HG03135 (cell line): ENCODE results near the gene AUTS2.

Experiments
- ATAC-seq: cut with Tn5 transposase; IDR thresholded peaks from one replicate; pipeline ENCODE4 v1.9.1; 2021; ENCODE audit warnings: mild to moderate bottlenecking, moderate library complexity; ENCODE audit not compliant: unreplicated experiment

AUTS2 gene

GRCh38 chr7:69598081-69598486 is at the start of gene AUTS2:
Gene AUTS2 (plus strand): TSS chr7:69598475. CDS start chr7:69599654, 1,179 bp downstream.
- ATAC-seq: peak; percentile 50

GRCh38 chr7:69550991-69551390 is 47.3 kb upstream of the AUTS2 start:
- ATAC-seq: no peak

GRCh38 chr7:69553190-69553589 is 45.1 kb upstream of the AUTS2 start:
- ATAC-seq: no peak

GRCh38 chr7:69561266-69561960 is 36.9 kb upstream of the AUTS2 start:
- ATAC-seq: no peak

- ATAC-seq: peak; percentile 59
Observed at GRCh38 chr7:69564454-69565417, 33.5 kb upstream of the AUTS2 start.

- ATAC-seq: no peak
Observed at GRCh38 chr7:69567800-69568199, 30.5 kb upstream of the AUTS2 start.

- ATAC-seq: no peak
Observed at GRCh38 chr7:69568266-69568665, 30.0 kb upstream of the AUTS2 start.

GRCh38 chr7:69575651-69576050 is 22.6 kb upstream of the AUTS2 start:
- ATAC-seq: no peak

- ATAC-seq: no peak
Observed at GRCh38 chr7:69577221-69577620, 21.1 kb upstream of the AUTS2 start.

GRCh38 chr7:69585169-69585568 is 13.1 kb upstream of the AUTS2 start:
- ATAC-seq: no peak

GRCh38 chr7:69586321-69586720 is 12.0 kb upstream of the AUTS2 start:
- no peak for ATAC-seq

GRCh38 chr7:69588773-69589172 is 9.5 kb upstream of the AUTS2 start:
- ATAC-seq: no peak

GRCh38 chr7:69591805-69592204 is 6.5 kb upstream of the AUTS2 start:
- no peak for ATAC-seq

GRCh38 chr7:69593511-69593910 is 4.8 kb upstream of the AUTS2 start:
- ATAC-seq: no peak

- ATAC-seq: no peak
Observed at GRCh38 chr7:69595415-69595814, 2.9 kb upstream of the AUTS2 start.

GRCh38 chr7:69596056-69596455 is 2.2 kb upstream of the AUTS2 start:
- ATAC-seq: no peak

GRCh38 chr7:69596723-69597277 is 1.5 kb upstream of the AUTS2 start:
- no peak for ATAC-seq

- ATAC-seq: peak; percentile 23
Observed at GRCh38 chr7:69597278-69598076, 798 bp upstream of the AUTS2 start.

GRCh38 chr7:69598487-69599285 is 411 bp downstream of the AUTS2 start:
- ATAC-seq: no peak
